GM23338 (cell line): ENCODE measurements around the gene THSD1. TPM values are rescaled to one million over a fixed set of nuclear protein-coding genes. Genes with fewer than 3 reads are reported as not detected.
A peak's percentile ranks its signal among the peaks of the same experiment; 100 is the strongest.

Source experiments
- ATAC-seq: fragments of 200-7000 bp; cut with Tn5 transposase; 3 replicates; pipeline ENCODE4 v1.9.1; 2020
- DNase-seq: peaks from one replicate; pipeline ENCODE4 v3.0.0-alpha.2; 2015; ENCODE audit warnings: low spot score
- H2AFZ ChIP-seq: fragments of 200-600 bp; sonication (generic); 2 replicates; pipeline ENCODE4 v1.8.0; 2016; ENCODE audit warnings: antibody characterized with exemption, mild to moderate bottlenecking, moderate library complexity
- H3F3A ChIP-seq: fragments of 200-600 bp; sonication (generic); replicated peaks from 2 replicates; pipeline ENCODE4 v1.8.0; 2017; ENCODE audit warnings: antibody characterized with exemption, mixed run types, low read depth
- H3K27ac ChIP-seq: fragments of 200-600 bp; sonication (generic); 2 replicates; pipeline ENCODE4 v1.6.1; 2016; ENCODE audit warnings: low read depth
- H3K27me3 ChIP-seq: fragments of 200-600 bp; sonication (generic); 2 replicates; pipeline ENCODE4 v1.8.0; 2016; ENCODE audit warnings: mild to moderate bottlenecking, mixed run types, moderate library complexity; ENCODE audit not compliant: insufficient read depth
- H3K36me3 ChIP-seq: fragments of 200-600 bp; sonication (generic); 2 replicates; pipeline ENCODE4 v1.8.0; 2016; ENCODE audit warnings: mild to moderate bottlenecking; ENCODE audit not compliant: insufficient read depth
- H3K4me1 ChIP-seq: fragments of 200-600 bp; sonication (generic); 2 replicates; pipeline ENCODE4 v1.8.0; 2016; ENCODE audit warnings: mild to moderate bottlenecking, moderate library complexity; ENCODE audit not compliant: insufficient read depth
- H3K4me2 ChIP-seq: fragments of 200-600 bp; sonication (generic); 2 replicates; pipeline ENCODE4 v1.7.1; 2017; ENCODE audit warnings: mixed run types
- H3K4me3 ChIP-seq: fragments of 200-600 bp; sonication (generic); 2 replicates; pipeline ENCODE4 v1.6.1; 2016; ENCODE audit warnings: mixed run types
- H3K79me2 ChIP-seq: fragments of 200-600 bp; sonication (generic); replicated peaks from 2 replicates; pipeline ENCODE4 v1.8.0; 2017; ENCODE audit warnings: mild to moderate bottlenecking; ENCODE audit not compliant: insufficient read depth
- H3K9me2 ChIP-seq: fragments of 200-600 bp; sonication (generic); 2 replicates; pipeline ENCODE4 v1.8.0; 2017; ENCODE audit not compliant: insufficient read depth
- H4K20me1 ChIP-seq: fragments of 200-600 bp; sonication (generic); replicated peaks from 2 replicates; pipeline ENCODE4 v1.8.0; 2017; ENCODE audit warnings: mild to moderate bottlenecking; ENCODE audit not compliant: insufficient read depth
- H3K27ac Mint-ChIP-seq: 2 replicates; pipeline ENCODE4 v1.8.0; 2020; ENCODE audit warnings: inconsistent platforms, mild to moderate bottlenecking, moderate library complexity, mixed read lengths
- H3K27me3 Mint-ChIP-seq: 3 replicates; pipeline ENCODE4 v1.8.0; 2022; ENCODE audit warnings: low read depth, mild to moderate bottlenecking, moderate library complexity, mixed read lengths, inconsistent platforms; ENCODE audit not compliant: insufficient read depth, poor library complexity
- H3K36me3 Mint-ChIP-seq: 3 replicates; pipeline ENCODE4 v1.8.0; 2021; ENCODE audit warnings: low read depth, mild to moderate bottlenecking, inconsistent platforms, moderate library complexity, mixed read lengths
- H3K4me1 Mint-ChIP-seq: 3 replicates; pipeline ENCODE4 v1.8.0; 2020; ENCODE audit warnings: mild to moderate bottlenecking, inconsistent platforms, mixed read lengths
- H3K4me3 Mint-ChIP-seq: 3 replicates; pipeline ENCODE4 v1.8.0; 2021; ENCODE audit warnings: moderate library complexity, mild to moderate bottlenecking, inconsistent platforms, mixed read lengths
- H3K9me3 Mint-ChIP-seq: 3 replicates; pipeline ENCODE4 v1.8.0; 2020; ENCODE audit warnings: moderate library complexity, mild to moderate bottlenecking, inconsistent platforms, mixed read lengths
- CREB1 ChIP-seq: fragments of 250-450 bp; sonication (Bioruptor Pico); IDR thresholded peaks from 2 replicates; pipeline ENCODE4 v1.5.0; 2020; ENCODE audit warnings: low read depth, mild to moderate bottlenecking, moderate library complexity
- CTCF ChIP-seq, 2 experiments: fragments of 200-600 bp in 1 of 2; sonication (generic) in 1 of 2; conservative IDR thresholded peaks; 2 replicates each; pipeline versions ENCODE4 v1.5.1 to v1.6.1; 2016 to 2017; ENCODE audit warnings: antibody characterized with exemption in 2 of 2, low read depth in 2 of 2, mild to moderate bottlenecking in 2 of 2, moderate library complexity in 1 of 2
- ETS1 ChIP-seq: IDR thresholded peaks from 2 replicates; pipeline ENCODE4 v1.6.1; 2016; ENCODE audit warnings: antibody characterized with exemption
- EZH2 ChIP-seq: fragments of 200-600 bp; sonication (generic); IDR thresholded peaks from one replicate; pipeline ENCODE4 v1.8.0; 2017; ENCODE audit warnings: antibody characterized with exemption, mild to moderate bottlenecking, low read depth; ENCODE audit not compliant: unreplicated experiment
- EZH2phosphoT487 ChIP-seq: fragments of 200-600 bp; sonication (generic); IDR thresholded peaks from one replicate; pipeline ENCODE4 v1.8.1; 2018; ENCODE audit warnings: antibody characterized with exemption; ENCODE audit not compliant: unreplicated experiment
- JUNB ChIP-seq: IDR thresholded peaks from one replicate; pipeline ENCODE4 v1.6.1; 2016; ENCODE audit warnings: antibody characterized with exemption; ENCODE audit not compliant: unreplicated experiment
- NANOG ChIP-seq: IDR thresholded peaks from 2 replicates; pipeline ENCODE4 v1.6.1; 2016; ENCODE audit warnings: antibody characterized with exemption, borderline replicate concordance
- POLR2AphosphoS5 ChIP-seq: IDR thresholded peaks from 2 replicates; pipeline ENCODE4 v1.6.1; 2016; ENCODE audit warnings: antibody characterized with exemption, low read depth
- STAT1 ChIP-seq: IDR thresholded peaks from one replicate; pipeline ENCODE4 v1.6.1; 2016; ENCODE audit warnings: antibody characterized with exemption; ENCODE audit not compliant: unreplicated experiment
- ZNF114 ChIP-seq: fragments of 250-450 bp; sonication (Bioruptor Pico); IDR thresholded peaks from 2 replicates; pipeline ENCODE4 v1.5.0; 2020; ENCODE audit warnings: mild to moderate bottlenecking, moderate library complexity
- ZNF331 ChIP-seq: fragments of 250-450 bp; sonication (Bioruptor Pico); IDR thresholded peaks from 2 replicates; pipeline ENCODE4 v1.5.0; 2020; ENCODE audit warnings: low read depth, mild to moderate bottlenecking, moderate library complexity
- polyA plus RNA-seq: library from polyadenylated mRNA; unstranded; fragments of >200 nt; fragmentation: Nextera tagmentation; extraction: Ambion mirVana; gene quantifications from 2 replicates; pipeline ENCODE4 v1.2.1, GENCODE V29; 2016
- total RNA-seq: library from RNA; depleted of rRNA; stranded (reverse); fragments of >200 nt; shearing (Covaris generic); gene quantifications from 2 replicates; pipeline ENCODE4 v1.2.3, GENCODE V29; 2014
- TF ChIP-seq, protein P1 (sequence below): fragments of 250-450 bp; sonication (Bioruptor Pico); IDR thresholded peaks from 2 replicates; pipeline ENCODE4 v1.5.0; 2020; ENCODE audit warnings: mild to moderate bottlenecking, moderate library complexity
- TF ChIP-seq, protein P2 (sequence below): IDR thresholded peaks from one replicate; pipeline ENCODE4 v1.6.1; 2018; ENCODE audit warnings: antibody characterized with exemption; ENCODE audit not compliant: unreplicated experiment

The THSD1 gene
- total and polyA plus RNA-seq, 2 experiments from 2014 or later: 0.69 TPM; not detected in 1

- Mint-ChIP-seq H3K4me1 (peaks cover 10% of the 10 kb centered on the region), H3K36me3 (no peaks in the 10 kb centered on the region), H3K27me3 (peaks cover 3% of the 10 kb centered on the region), H3K9me3 (no peaks in the 10 kb centered on the region), H3K4me3 (peak overlapping the region; percentile 88), H3K27ac (no peak overlapping the region; the same call in 1 of the 2 replicates)
- H3K27me3 ChIP-seq: no peaks in the 10 kb centered on the region
- ATAC-seq (no peak), DNase-seq (no peak)
- H3K4me1 ChIP-seq: peaks cover 11% of the 10 kb centered on the region; the same call in 1 of the 2 replicates
- H3K36me3 ChIP-seq: no peaks in the 10 kb centered on the region
- peak overlapping the region; percentile 79 for H3K4me2 ChIP-seq
- H3K9me2 ChIP-seq: no peaks in the 10 kb centered on the region
- H4K20me1 ChIP-seq: peaks cover 15% of the 10 kb centered on the region; the same call in 1 of the 2 replicates
- peaks cover 46% of the 10 kb centered on the region for H3K79me2 ChIP-seq
- peak overlapping the region; percentile 88 for H2AFZ ChIP-seq
- no peak for TF ChIP-seq CTCF (conservative IDR thresholded peaks at IDR 0.05; ENCODE audit: low read depth in 2 of 2)
- no peak for TF ChIP-seq JUNB
- TF ChIP-seq EZH2: no peak
- TF ChIP-seq ETS1: no peak
- TF ChIP-seq, protein P1, sequence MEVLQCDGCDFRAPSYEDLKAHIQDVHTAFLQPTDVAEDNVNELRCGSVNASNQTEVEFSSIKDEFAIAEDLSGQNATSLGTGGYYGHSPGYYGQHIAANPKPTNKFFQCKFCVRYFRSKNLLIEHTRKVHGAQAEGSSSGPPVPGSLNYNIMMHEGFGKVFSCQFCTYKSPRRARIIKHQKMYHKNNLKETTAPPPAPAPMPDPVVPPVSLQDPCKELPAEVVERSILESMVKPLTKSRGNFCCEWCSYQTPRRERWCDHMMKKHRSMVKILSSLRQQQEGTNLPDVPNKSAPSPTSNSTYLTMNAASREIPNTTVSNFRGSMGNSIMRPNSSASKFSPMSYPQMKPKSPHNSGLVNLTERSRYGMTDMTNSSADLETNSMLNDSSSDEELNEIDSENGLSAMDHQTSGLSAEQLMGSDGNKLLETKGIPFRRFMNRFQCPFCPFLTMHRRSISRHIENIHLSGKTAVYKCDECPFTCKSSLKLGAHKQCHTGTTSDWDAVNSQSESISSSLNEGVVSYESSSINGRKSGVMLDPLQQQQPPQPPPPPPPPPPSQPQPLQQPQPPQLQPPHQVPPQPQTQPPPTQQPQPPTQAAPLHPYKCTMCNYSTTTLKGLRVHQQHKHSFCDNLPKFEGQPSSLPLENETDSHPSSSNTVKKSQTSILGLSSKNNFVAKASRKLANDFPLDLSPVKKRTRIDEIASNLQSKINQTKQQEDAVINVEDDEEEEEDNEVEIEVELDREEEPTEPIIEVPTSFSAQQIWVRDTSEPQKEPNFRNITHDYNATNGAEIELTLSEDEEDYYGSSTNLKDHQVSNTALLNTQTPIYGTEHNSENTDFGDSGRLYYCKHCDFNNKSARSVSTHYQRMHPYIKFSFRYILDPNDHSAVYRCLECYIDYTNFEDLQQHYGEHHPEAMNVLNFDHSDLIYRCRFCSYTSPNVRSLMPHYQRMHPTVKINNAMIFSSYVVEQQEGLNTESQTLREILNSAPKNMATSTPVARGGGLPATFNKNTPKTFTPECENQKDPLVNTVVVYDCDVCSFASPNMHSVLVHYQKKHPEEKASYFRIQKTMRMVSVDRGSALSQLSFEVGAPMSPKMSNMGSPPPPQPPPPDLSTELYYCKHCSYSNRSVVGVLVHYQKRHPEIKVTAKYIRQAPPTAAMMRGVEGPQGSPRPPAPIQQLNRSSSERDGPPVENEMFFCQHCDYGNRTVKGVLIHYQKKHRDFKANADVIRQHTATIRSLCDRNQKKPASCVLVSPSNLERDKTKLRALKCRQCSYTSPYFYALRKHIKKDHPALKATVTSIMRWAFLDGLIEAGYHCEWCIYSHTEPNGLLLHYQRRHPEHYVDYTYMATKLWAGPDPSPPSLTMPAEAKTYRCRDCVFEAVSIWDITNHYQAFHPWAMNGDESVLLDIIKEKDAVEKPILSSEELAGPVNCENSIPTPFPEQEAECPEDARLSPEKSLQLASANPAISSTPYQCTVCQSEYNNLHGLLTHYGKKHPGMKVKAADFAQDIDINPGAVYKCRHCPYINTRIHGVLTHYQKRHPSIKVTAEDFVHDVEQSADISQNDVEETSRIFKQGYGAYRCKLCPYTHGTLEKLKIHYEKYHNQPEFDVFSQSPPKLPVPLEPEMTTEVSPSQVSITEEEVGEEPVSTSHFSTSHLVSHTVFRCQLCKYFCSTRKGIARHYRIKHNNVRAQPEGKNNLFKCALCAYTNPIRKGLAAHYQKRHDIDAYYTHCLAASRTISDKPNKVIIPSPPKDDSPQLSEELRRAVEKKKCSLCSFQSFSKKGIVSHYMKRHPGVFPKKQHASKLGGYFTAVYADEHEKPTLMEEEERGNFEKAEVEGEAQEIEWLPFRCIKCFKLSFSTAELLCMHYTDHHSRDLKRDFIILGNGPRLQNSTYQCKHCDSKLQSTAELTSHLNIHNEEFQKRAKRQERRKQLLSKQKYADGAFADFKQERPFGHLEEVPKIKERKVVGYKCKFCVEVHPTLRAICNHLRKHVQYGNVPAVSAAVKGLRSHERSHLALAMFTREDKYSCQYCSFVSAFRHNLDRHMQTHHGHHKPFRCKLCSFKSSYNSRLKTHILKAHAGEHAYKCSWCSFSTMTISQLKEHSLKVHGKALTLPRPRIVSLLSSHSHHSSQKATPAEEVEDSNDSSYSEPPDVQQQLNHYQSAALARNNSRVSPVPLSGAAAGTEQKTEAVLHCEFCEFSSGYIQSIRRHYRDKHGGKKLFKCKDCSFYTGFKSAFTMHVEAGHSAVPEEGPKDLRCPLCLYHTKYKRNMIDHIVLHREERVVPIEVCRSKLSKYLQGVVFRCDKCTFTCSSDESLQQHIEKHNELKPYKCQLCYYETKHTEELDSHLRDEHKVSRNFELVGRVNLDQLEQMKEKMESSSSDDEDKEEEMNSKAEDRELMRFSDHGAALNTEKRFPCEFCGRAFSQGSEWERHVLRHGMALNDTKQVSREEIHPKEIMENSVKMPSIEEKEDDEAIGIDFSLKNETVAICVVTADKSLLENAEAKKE: no peak
- TF ChIP-seq, protein P2, sequence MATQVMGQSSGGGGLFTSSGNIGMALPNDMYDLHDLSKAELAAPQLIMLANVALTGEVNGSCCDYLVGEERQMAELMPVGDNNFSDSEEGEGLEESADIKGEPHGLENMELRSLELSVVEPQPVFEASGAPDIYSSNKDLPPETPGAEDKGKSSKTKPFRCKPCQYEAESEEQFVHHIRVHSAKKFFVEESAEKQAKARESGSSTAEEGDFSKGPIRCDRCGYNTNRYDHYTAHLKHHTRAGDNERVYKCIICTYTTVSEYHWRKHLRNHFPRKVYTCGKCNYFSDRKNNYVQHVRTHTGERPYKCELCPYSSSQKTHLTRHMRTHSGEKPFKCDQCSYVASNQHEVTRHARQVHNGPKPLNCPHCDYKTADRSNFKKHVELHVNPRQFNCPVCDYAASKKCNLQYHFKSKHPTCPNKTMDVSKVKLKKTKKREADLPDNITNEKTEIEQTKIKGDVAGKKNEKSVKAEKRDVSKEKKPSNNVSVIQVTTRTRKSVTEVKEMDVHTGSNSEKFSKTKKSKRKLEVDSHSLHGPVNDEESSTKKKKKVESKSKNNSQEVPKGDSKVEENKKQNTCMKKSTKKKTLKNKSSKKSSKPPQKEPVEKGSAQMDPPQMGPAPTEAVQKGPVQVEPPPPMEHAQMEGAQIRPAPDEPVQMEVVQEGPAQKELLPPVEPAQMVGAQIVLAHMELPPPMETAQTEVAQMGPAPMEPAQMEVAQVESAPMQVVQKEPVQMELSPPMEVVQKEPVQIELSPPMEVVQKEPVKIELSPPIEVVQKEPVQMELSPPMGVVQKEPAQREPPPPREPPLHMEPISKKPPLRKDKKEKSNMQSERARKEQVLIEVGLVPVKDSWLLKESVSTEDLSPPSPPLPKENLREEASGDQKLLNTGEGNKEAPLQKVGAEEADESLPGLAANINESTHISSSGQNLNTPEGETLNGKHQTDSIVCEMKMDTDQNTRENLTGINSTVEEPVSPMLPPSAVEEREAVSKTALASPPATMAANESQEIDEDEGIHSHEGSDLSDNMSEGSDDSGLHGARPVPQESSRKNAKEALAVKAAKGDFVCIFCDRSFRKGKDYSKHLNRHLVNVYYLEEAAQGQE: no peak
- no peak for TF ChIP-seq CREB1
- TF ChIP-seq ZNF114: no peak
- TF ChIP-seq EZH2phosphoT487: no peak
- TF ChIP-seq ZNF331: no peak
- no peak for TF ChIP-seq STAT1
- TF ChIP-seq NANOG: no peak
- no peak for TF ChIP-seq POLR2AphosphoS5
- H3K27ac ChIP-seq: no peak overlapping the region
- H3K4me3 ChIP-seq: peak overlapping the region; percentile 74
- H3F3A ChIP-seq: no peaks in the 10 kb centered on the region
These were observed 43.5 kb upstream of the THSD1 start for GRCh38 chr13:52449331-52450011.
